GM10266 (cell line): ENCODE results near the gene AQP7.
"Not testable (repeated sequence)": the region's sequence is repeated elsewhere in the genome, so short reads cannot be mapped to it uniquely, and the experiment has no call there.

Experiments
- DNase-seq: peaks from one replicate; pipeline ENCODE4 v3.0.0; 2012; ENCODE audit errors: extremely low spot score
- TF ChIP-seq, protein P1 (sequence below): IDR thresholded peaks from 2 replicates; pipeline ENCODE4 v1.5.1; 2012; ENCODE audit warnings: mild to moderate bottlenecking, low read depth; ENCODE audit not compliant: control insufficient read depth, insufficient read depth; ENCODE audit errors: missing control alignments

The AQP7 gene

DNA sequence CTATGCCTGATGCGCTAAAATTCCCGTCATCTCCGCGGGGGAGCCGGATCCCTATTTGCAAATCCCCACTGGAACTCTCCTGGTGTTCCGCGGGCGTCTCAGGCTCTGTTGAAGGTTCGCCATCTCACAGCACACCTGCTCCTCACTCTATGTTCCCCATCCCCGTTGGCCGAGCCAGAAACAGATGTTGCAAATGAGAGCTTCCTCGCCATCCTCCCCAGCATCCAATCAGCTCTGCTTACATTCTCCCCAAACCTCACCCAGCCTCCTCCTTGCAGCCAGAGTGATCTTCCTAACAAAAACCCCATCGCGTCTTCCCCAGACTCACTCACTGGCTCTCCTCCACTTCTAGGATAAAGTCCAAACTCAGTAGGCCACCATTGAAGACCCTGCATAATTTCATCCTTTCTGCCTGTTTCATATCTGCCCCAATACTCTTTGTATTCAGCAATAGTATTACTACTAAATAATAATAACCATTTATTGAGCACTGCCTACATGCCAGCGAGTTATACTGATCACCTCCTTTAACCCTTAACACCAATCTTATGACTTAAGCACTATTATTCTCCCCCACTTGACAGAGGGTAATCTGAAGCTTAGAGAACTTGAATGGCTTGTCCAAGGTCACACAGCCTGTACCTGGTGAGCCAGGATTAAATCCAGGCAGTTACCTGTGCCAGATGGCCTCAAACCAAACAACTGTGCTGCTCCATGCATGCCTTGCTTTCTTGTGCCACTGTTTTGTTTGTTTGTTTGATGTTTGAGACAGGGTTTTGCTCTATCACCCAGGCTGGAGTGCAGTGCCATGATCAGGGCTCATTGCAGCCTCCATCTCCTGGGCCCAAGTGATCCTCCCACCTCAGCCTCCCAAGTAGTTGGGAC is 14.0 kb downstream of the AQP7 start:
- no peak for DNase-seq
- TF ChIP-seq, protein P1, sequence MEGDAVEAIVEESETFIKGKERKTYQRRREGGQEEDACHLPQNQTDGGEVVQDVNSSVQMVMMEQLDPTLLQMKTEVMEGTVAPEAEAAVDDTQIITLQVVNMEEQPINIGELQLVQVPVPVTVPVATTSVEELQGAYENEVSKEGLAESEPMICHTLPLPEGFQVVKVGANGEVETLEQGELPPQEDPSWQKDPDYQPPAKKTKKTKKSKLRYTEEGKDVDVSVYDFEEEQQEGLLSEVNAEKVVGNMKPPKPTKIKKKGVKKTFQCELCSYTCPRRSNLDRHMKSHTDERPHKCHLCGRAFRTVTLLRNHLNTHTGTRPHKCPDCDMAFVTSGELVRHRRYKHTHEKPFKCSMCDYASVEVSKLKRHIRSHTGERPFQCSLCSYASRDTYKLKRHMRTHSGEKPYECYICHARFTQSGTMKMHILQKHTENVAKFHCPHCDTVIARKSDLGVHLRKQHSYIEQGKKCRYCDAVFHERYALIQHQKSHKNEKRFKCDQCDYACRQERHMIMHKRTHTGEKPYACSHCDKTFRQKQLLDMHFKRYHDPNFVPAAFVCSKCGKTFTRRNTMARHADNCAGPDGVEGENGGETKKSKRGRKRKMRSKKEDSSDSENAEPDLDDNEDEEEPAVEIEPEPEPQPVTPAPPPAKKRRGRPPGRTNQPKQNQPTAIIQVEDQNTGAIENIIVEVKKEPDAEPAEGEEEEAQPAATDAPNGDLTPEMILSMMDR: no peak

DNA sequence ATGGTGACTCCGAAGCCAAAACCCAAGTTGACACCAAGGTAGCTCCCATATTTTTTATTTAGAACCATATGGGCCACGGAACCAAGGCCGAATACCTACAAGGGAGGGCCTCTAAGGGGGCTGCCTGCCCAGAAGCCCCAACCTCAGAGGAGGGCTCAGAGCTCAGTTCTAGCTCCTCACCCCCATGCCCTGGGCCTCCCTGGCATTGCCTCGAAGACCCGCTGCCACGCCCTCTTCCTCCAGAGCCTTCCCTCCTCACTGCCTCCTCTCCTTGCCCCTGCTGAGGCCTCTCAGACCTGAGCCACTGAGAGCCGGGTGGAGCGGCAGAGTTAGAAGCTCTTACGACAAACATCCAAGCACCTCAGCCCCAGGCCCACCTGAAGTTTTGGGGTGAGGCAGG is 15.4 kb downstream of the AQP7 start:
- not testable (repeated sequence) for DNase-seq

- not testable (repeated sequence) for DNase-seq
These were observed 15.7 kb downstream of the AQP7 start for GRCh38 chr9:33386641-33386996.

DNA sequence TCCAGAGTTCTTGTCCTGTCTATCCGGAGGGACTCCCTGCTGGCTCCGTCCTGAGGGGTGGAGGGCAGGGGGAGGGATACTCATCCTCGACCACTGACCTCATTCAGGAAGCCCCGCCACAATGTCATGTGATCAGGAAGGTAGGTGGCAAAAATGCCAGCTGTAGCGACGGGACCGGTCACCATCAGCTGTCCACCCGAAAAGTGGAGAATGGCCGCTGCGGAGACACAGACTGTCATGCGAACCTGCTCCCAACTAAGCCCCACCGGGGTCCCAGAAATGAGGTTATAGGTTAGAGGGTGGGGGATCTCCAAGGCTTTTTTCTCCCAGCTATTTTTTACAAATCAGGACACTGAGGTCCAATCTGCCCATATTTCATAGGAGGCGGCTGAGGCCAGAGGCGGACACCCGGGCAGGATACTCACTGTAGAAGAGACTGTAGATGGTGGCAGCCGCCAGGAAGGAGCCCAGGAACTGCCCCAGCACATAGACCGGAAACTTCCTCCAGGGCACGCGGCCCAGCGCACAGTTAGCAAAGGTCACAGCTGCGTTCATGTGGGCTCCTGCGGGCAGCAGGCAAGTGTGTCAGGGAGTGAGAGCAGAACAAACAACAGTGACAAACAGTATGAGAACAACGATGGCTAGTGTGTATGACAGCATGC is 16.3 kb downstream of the AQP7 start:
- not testable (repeated sequence) for DNase-seq

GRCh38 chr9:33385536-33385935 is 16.8 kb downstream of the AQP7 start:
- not testable (repeated sequence) for DNase-seq

- DNase-seq: not testable (repeated sequence)
These were observed 19.0 kb downstream of the AQP7 start for GRCh38 chr9:33383396-33383795.

DNA sequence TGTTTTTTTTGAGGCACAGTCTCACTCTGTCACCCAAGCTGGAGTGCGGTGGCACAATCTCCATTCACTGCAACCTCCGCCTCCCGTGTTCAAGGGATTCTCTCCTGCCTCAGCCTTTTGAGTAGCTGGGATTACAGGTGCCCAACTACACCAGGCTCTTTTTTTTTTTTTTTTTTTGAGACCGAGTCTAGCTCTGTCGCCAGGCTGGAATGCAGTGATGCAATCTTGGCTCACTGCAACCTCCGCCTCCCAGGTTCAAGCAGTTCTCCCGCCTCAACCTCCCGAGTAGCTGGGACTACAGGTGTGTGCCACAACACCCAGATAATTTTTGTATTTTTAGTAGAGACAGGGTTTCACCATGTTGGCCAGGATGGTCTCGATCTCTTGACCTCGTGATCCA is 20.0 kb downstream of the AQP7 start:
- DNase-seq: not testable (repeated sequence)

DNA sequence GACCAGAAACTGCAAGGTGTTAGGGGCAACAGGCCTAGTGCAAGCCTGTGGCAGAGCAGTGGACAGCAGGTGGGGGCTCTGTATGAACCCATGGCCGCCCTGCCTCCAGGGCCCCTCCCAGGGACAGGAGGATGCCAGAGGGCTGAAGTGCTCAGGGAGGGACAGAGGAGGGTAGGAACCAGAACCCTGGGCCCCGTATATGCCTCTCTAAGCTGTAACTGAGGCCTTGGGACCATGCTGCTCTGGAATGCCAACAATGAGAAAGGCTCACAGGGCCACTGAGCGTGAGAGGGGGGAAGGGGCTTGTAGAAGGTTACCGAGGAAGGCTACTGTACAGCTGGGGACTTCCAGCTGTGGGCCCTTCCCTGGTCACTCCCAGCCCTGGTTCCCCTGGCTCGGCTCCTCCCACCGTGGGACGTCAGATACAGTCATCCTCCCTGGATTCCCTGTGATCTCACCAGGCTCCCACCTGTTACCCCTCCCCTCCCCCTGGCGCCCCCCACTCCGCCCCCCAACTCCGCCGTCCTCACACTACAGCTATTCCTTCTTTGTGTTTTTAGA is 21.1 kb downstream of the AQP7 start:
- DNase-seq: no peak
- TF ChIP-seq, protein P1: no peak

GRCh38 chr9:33380390-33381094 is 21.8 kb downstream of the AQP7 start:
- TF ChIP-seq, protein P1: no peak
- no peak for DNase-seq

DNA sequence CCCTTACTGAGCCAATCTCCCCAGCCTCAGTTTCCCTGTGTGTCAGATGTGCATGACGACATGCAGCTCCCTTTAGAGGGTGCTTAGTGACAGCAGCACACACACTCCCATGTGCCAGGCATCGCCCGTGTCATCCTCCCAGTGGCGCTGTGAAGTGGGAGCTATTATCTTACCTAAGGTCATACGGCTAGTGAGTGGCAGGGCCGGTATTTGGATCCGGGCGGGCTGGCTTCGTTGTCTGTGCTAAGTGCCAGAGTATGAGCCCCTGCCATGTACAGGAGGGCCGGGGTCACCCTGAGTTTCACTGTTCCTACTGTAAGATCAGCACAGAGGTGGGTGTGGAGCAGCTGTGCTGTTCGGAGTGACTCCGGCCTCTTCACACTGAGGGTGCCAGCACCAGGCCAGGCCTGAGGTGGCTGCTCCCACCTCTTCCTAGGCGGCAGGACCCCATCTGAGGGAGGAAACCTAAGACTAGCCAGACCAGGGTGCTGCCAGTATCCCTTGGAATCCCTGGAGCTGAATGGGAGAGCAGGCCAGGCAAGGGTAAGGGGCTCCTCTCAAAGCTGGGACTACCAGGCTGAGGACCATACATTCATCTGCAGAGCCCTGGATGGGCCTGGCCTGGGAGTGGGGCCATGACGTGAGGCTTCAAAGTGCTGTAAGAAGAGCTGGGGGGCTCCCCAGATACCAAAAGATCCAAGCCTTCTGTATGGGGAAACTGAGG is 22.5 kb downstream of the AQP7 start:
- DNase-seq: no peak
- TF ChIP-seq, protein P1: no peak
